ENCODE data around the gene NDUFS1.
"Not testable (repeated sequence)": the region's sequence is repeated elsewhere in the genome, so short reads cannot be mapped to it uniquely, and the experiment has no call there.

The NDUFS1 gene

GRCh38 chr2:206098471-206098870 is 60.8 kb downstream of the NDUFS1 start:
- no peak for DNase-seq (ENCODE audit: low read depth)

GRCh38 chr2:206096876-206097275 is 62.4 kb downstream of the NDUFS1 start:
- no peak for DNase-seq (ENCODE audit: low read depth)

DNA sequence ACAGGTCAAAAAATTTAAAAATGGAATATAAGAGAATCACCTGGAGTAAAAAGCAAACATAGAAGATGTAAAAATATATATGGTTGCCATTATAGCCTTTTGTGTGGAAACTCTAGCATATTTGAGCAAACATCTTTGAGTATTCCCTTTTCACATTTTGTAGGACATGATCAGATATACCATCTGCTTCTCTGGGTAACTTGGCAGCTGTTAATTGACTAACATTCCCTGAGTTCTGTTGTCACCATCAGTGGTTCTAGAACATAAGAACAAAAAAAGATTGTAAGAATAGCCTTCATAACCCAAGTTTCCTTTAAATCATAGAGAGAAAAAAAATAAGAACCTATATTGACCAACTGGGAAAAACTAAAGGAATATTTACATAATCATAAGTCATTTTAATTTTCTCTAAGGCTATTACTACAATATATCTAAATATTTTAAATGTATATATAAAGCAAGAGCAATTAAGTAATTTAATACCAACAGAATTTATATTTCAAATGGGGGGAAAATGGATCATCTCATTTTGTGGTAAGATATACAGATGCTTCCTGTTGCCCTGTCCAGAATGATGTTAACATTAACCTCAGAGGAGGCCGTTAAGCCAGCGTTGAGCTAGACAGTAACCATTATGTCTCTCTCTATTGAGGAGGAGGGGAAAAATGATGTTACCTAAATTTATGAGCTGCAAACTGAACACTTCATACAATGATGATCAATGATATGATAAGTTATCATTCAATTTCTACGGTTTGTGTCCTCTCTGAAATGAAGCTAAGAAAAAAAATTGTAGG is 63.5 kb downstream of the NDUFS1 start:
- no peak for DNase-seq (ENCODE audit: low read depth)

DNA sequence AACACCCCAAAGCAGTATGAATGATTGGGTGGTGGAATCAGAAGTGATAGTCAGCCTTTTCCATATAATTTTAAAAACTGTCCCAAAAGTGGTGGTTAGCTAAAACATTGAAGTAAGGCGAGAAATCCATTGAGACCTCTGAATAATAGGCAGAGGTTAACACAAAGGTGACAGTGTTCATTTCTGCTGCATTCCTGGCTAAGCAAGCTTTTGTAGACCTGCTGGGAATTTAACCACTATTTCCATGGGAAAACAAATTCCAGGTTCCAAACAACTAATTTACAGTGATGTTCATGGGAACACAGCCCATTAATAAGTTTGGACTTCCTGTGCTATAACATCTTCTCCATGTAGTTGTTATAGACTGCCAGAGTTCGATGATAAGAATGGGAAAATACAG is 66.9 kb downstream of the NDUFS1 start:
- no peak for DNase-seq (ENCODE audit: low read depth)

DNA sequence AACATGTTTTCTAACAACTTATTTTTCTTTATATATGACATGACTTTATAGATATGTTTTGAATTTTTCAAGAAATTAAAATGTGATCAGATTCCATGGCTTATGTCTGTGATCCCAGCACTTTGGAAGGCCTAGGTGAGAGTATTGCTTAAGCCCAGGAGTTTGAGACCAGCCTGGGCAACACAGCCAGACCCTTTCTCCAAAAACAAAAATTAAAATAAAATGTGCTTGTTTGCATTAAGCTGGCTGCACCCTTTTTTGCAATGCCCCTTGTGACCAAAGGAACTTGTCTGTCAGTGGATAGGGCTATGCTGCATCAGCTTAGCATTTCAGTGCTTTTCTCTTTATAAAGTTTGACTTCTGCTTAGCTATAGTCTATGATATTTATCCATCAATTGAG is 71.0 kb downstream of the NDUFS1 start:
- DNase-seq (ENCODE audit: low read depth), result no peak

- peak; percentile 50 for DNase-seq (ENCODE audit: low read depth)
These were observed 72.4 kb downstream of the NDUFS1 start for GRCh38 chr2:206086716-206087350.

DNA sequence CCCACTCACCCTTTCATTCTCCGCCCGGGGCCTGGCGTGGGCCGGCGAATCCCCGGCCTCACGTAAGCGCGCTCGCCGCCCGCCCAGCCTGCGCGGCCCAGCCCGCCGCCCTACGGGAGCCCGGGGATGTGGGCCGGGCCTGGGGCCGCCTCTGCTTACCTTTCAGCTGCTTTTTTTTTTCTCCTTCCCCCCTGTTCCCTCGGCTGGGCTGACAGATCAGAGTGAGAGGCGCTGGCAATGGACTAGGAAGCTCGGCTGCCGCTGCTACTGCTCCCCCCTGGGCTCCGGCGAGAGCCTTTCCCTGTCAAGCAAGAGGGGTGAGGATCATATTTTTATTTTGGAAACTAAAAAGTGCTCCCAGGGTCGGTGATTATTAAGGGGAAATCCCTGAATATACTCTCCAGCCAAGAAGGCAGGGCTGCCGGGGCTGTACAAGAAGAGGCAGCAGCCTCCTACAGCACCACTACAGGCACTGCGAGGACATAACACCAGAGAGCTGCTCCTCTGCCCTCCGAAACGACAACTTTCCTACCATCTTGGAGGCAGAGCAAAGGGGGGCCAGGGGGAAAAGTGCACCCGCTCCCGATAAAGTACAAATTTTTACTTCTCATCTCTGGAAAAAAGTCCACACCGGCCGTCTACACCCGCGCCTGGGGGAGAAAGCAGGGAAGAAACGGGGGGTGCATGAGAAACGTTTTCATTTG is 73.3 kb downstream of the NDUFS1 start, which contains the start of gene INO80D:
Gene INO80D (minus strand): TSS at position 433 of the 704 bp plus-strand sequence. CDS start 23,158 bp downstream, outside the sequence.
- peak; percentile 90 for DNase-seq (ENCODE audit: low read depth)

- peak; percentile 54 for DNase-seq (ENCODE audit: low read depth)
These were observed 74.1 kb downstream of the NDUFS1 start for GRCh38 chr2:206084870-206085741.

DNA sequence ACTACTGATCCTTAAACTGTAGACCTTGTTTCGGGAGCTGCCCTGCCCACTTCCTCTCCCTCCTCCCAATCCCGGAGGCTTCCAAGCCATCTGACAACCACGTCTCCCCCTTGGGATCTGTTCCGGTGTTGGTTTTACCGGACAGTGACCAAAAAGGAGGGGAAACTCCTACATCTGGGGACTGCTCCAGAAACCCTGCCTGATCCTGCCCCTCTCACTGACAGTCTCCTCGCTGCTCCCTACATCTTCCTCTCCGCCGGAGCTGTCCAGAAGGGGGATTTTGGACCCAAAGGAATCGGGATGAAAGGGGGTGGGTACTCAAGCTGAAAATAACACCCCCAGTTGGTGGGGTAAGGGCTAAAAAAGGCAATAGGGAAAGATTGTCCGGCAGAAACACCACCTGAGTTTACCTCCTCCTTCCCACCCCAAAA is 74.8 kb downstream of the NDUFS1 start:
- peak; percentile 88 for DNase-seq (ENCODE audit: low read depth)

DNA sequence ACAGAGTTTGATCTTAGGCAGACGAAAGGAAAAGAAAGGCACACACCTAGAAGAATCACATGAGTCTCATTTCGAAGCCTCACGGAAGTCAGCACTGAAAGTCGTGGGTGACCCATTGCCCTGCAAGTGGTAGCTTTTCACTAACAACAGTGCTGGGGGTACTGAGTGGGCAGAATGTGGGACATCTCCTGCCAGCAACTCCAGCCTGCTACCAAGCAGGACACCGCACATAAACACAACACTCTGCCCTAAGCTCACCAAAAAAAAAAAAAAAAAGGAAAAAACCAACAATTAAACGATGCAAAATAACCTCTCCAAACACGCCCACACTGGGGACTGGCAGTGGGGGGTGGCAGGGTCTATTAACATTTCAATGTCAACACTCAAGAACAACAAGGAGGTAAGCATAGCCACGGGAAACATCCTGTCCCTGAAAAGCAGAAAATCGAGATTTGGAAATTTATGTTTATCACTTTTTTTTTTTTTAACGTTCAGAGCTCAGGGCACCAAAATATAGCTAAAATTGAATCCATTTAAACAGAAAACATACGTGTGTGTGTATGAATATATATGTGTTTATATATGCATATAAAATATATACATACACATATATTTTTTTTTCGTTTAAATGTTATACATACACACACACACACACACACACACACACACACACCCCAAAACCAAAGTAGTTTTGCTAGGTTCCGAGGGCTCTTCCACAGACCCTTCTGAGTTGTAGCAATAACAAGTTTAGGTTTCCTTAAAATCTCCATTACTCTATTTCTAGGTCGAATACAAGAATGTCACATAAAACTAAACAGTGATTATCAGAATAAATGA is 75.4 kb downstream of the NDUFS1 start:
- DNase-seq (ENCODE audit: low read depth), result peak; percentile 2

- no peak for DNase-seq (ENCODE audit: low read depth)
These were observed 76.9 kb downstream of the NDUFS1 start for GRCh38 chr2:206082298-206082843.

DNA sequence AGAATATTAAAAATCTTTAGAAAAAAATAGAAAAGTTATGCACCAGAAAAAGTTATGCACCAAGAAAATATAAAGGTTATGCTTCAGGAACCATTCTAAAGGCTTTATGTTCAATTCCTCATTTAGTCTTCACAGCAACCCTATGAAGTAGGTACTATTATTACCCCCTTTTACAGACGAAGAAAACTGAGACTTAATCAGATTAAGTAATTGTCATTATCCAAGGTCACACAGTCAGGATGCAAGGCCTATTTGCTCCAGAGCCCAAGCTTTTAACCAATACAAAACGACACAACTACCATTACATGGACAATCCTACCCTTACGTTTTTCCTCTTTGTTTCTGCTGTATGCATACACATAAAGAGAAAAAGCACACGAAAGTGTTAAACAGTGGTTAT is 78.3 kb downstream of the NDUFS1 start:
- DNase-seq (ENCODE audit: low read depth), result no peak

DNA sequence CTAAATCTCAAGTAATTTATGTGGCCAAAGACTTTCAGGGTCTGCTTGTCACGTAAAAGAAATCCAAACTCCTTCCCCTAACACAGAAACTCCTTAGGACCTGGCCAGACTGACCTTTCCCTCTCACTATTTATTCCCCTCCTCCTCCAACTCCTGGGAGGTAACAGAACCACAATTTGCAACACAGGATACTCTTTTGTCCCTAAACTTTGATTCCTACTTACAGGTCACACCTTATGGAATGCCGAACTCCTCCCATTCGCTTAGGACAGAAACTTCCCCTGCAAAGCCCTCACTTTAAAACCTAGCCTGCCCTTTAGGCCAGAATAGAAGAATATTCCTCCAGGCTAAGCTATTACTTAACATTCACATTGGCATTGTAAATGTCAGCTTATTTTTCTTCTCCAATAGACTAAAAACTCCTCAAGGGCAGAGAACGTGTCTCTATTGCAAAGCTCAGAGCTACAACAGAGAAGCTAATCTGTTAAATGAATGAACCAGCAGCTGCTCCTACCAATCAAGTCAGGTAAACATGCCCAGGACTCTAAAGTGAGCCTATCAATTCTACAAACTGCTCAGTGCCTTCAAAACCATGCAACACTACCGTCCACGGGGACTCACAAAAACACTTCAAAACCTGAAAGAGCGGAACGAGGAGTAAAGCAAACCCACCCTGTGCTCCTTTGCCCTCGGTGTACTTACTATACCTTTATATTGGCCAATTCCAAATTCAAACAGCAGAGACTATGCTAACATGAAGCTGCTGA is 79.4 kb downstream of the NDUFS1 start:
- DNase-seq (ENCODE audit: low read depth), result no peak

GRCh38 chr2:206077879-206078278 is 81.4 kb downstream of the NDUFS1 start:
- not testable (repeated sequence) for DNase-seq (ENCODE audit: low read depth)

DNA sequence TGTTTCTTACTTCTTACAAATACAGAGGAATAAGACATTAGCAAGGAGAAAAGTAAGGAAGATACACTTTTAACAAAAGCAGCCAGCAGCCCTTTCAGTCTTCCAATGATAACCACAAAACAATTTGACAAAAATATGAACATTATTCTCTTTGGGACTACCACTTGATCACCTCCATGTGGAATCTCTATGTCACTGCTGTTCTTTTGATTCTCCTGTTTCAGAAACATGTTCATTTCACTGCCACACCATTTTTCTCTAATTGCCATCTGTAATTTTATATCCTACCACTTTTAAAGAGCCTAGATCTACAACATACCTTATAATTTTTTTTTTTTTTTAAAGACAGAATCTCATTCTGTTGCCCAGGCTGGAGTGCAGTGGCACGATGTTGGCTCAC is 84.1 kb downstream of the NDUFS1 start:
- DNase-seq (ENCODE audit: low read depth), result no peak

- no peak for DNase-seq (ENCODE audit: low read depth)
These were observed 87.4 kb downstream of the NDUFS1 start for GRCh38 chr2:206071807-206072206.

DNA sequence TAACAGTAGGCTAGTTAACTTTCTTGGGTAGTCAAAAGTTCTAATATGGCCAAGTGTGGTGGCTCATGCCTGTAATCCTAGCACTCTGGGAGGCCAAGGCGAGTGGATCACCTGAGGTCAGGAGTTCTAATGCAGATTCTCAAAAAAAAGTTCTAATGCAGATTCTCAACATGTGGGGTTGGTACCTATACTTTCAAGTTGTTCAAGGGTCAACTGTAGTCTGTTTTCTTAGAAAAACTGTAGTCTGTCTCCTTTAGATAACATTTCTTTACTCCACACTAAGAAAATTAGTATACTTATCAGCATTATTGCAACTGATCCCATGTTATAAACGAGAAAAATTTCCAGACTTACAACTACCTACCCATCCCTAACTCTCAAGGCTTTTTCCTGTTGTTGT is 89.8 kb downstream of the NDUFS1 start:
- DNase-seq (ENCODE audit: low read depth), result no peak

GRCh38 chr2:206068207-206068606 is 91.0 kb downstream of the NDUFS1 start:
- DNase-seq (ENCODE audit: low read depth), result no peak
